Parathyroid adenoma (tissue), 2 donors: ENCODE results near the gene TNIP2.

Source experiments
- H2AFZ ChIP-seq: fragments of 300-600 bp; sonication (generic); one replicate; pipeline ENCODE4 v1.7.0; 2017; ENCODE audit warnings: antibody characterized with exemption, mild to moderate bottlenecking
- H3K27ac ChIP-seq: fragments of 300-600 bp; sonication (generic); one replicate; pipeline ENCODE4 v1.7.0; 2017
- H3K27me3 ChIP-seq: fragments of 300-600 bp; sonication (generic); one replicate; pipeline ENCODE4 v1.7.0; 2017; ENCODE audit warnings: low read length; ENCODE audit not compliant: control insufficient read depth, insufficient read depth
- H3K36me3 ChIP-seq: fragments of 300-600 bp; sonication (generic); one replicate; pipeline ENCODE4 v1.7.0; 2017; ENCODE audit warnings: low read length; ENCODE audit not compliant: control insufficient read depth, insufficient read depth
- H3K4me1 ChIP-seq: fragments of 300-600 bp; sonication (generic); one replicate; pipeline ENCODE4 v1.7.0; 2017; ENCODE audit warnings: control low read depth
- H3K4me2 ChIP-seq: fragments of 300-600 bp; sonication (generic); one replicate; pipeline ENCODE4 v1.7.0; 2017; ENCODE audit warnings: low read length
- H3K4me3 ChIP-seq: fragments of 300-600 bp; sonication (generic); one replicate; pipeline ENCODE4 v1.7.0; 2017; ENCODE audit warnings: low read depth, low read length
- H3K79me2 ChIP-seq: fragments of 300-600 bp; sonication (generic); one replicate; pipeline ENCODE4 v1.7.0; 2017; ENCODE audit warnings: control low read depth
- H3K9ac ChIP-seq: fragments of 300-600 bp; sonication (generic); one replicate; pipeline ENCODE4 v1.7.0; 2017; ENCODE audit warnings: mild to moderate bottlenecking
- H3K9me3 ChIP-seq: fragments of 300-600 bp; sonication (generic); one replicate; pipeline ENCODE4 v1.7.0; 2017; ENCODE audit warnings: low read length; ENCODE audit not compliant: control insufficient read depth
- CTCF ChIP-seq: fragments of 300-600 bp; sonication (generic); IDR thresholded peaks from one replicate; pipeline ENCODE4 v1.7.0; 2017; ENCODE audit warnings: antibody characterized with exemption, mild to moderate bottlenecking
- donor health status: primary hyperparathyroidism.

TNIP2 gene

GRCh38 chr4:2762048-2762447 lies 5.9 kb upstream of the TNIP2 start:
- H2AFZ ChIP-seq, result no peak overlapping the region
- TF ChIP-seq CTCF, result no peak
- no peak overlapping the region for H3K4me2 ChIP-seq
- H3K9ac ChIP-seq, result no peak overlapping the region
- no peaks in the 10 kb centered on the region for H3K36me3 ChIP-seq
- no peak overlapping the region for H3K27ac ChIP-seq
- no peaks in the 10 kb centered on the region for H3K9me3 ChIP-seq
- no peaks in the 10 kb centered on the region for H3K4me1 ChIP-seq
- H3K27me3 ChIP-seq, result no peaks in the 10 kb centered on the region
- no peak overlapping the region for H3K4me3 ChIP-seq
- no peaks in the 10 kb centered on the region for H3K79me2 ChIP-seq

- no peak overlapping the region for H3K27ac ChIP-seq
Measured at GRCh38 chr4:2761035-2761923, 5.1 kb upstream of the TNIP2 start.

GRCh38 chr4:2757426-2757825 lies 1.3 kb upstream of the TNIP2 start:
- no peak for TF ChIP-seq CTCF
- H2AFZ ChIP-seq, result no peak overlapping the region
- no peak overlapping the region for H3K4me2 ChIP-seq
- no peaks in the 10 kb centered on the region for H3K79me2 ChIP-seq
- no peak overlapping the region for H3K27ac ChIP-seq
- no peaks in the 10 kb centered on the region for H3K27me3 ChIP-seq
- H3K36me3 ChIP-seq, result no peaks in the 10 kb centered on the region
- H3K4me1 ChIP-seq, result no peaks in the 10 kb centered on the region
- no peaks in the 10 kb centered on the region for H3K9me3 ChIP-seq
- no peak overlapping the region for H3K4me3 ChIP-seq
- no peak overlapping the region for H3K9ac ChIP-seq

More at GRCh38 chr4:2761035-2761923, 5.1 kb upstream of the TNIP2 start:
- H3K9me3 ChIP-seq, result no peaks in the 10 kb centered on the region
- H3K4me2 ChIP-seq, result no peak overlapping the region
- no peaks in the 10 kb centered on the region for H3K4me1 ChIP-seq
- no peaks in the 10 kb centered on the region for H3K79me2 ChIP-seq
- H3K36me3 ChIP-seq, result no peaks in the 10 kb centered on the region
- no peak overlapping the region for H3K4me3 ChIP-seq
- no peak for TF ChIP-seq CTCF
- H2AFZ ChIP-seq, result no peak overlapping the region
- no peaks in the 10 kb centered on the region for H3K27me3 ChIP-seq
- H3K9ac ChIP-seq, result no peak overlapping the region

GRCh38 chr4:2756691-2757350 lies 685 bp upstream of the TNIP2 start:
- Histone ChIP-seq H3K27ac (no peak overlapping the region), H3K4me1 (no peaks in the 10 kb centered on the region), H3K9me3 (no peaks in the 10 kb centered on the region), H3K9ac (no peak overlapping the region), H3K36me3 (no peaks in the 10 kb centered on the region), H2AFZ (peak overlapping the region; percentile 56), H3K79me2 (no peaks in the 10 kb centered on the region), H3K4me3 (no peak overlapping the region), H3K27me3 (no peaks in the 10 kb centered on the region), H3K4me2 (peak overlapping the region; percentile 15)
- no peak for TF ChIP-seq CTCF
